Measurements from ENCODE around the gene COL21A1.

Gene COL21A1

GRCh38 chr6:56025795-56026194 lies 221.6 kb downstream of the COL21A1 start:
- no peak for DNase-seq (ENCODE audit: extremely low spot score)
- ChIA-PET POLR2A (no interaction called here), CTCF (no interaction called here)
- TF ChIP-seq L3MBTL2 (conservative IDR thresholded peaks at IDR 0.05) (no peak), CTBP1 (IDR thresholded peaks at IDR 0.05; ENCODE audit: borderline replicate concordance) (no peak), ARNT (IDR thresholded peaks at IDR 0.05) (no peak), BHLHE40 (IDR thresholded peaks at IDR 0.05; ENCODE audit: borderline replicate concordance) (no peak), TARDBP (IDR thresholded peaks at IDR 0.05) (no peak), LEF1 (IDR thresholded peaks at IDR 0.05; ENCODE audit: borderline replicate concordance) (no peak), PKNOX1 (IDR thresholded peaks at IDR 0.05) (no peak), ELF4 (IDR thresholded peaks at IDR 0.05) (no peak), FOXK2 (IDR thresholded peaks at IDR 0.05) (no peak), FOXA1 (IDR thresholded peaks at IDR 0.05) (no peak)

- CTCF ChIA-PET: no interaction called here
- TF ChIP-seq HDGF (IDR thresholded peaks at IDR 0.05; ENCODE audit: borderline replicate concordance) (no peak), FOXA1 (IDR thresholded peaks at IDR 0.05) (no peak), LEF1 (IDR thresholded peaks at IDR 0.05; ENCODE audit: borderline replicate concordance) (no peak), FOXM1 (IDR thresholded peaks at IDR 0.05; ENCODE audit: borderline replicate concordance) (no peak), PKNOX1 (IDR thresholded peaks at IDR 0.05) (no peak), ELF4 (IDR thresholded peaks at IDR 0.05) (no peak), L3MBTL2 (conservative IDR thresholded peaks at IDR 0.05) (no peak)
- POLR2A ChIA-PET: no interaction called here
- no peak for DNase-seq (ENCODE audit: extremely low spot score)
Measured at GRCh38 chr6:56024931-56025330, 222.4 kb downstream of the COL21A1 start.

- no peak for DNase-seq (ENCODE audit: extremely low spot score)
- ChIA-PET CTCF (no interaction called here), POLR2A (no interaction called here)
- no peak for TF ChIP-seq L3MBTL2 (conservative IDR thresholded peaks at IDR 0.05)
- no peak for TF ChIP-seq FOXM1 (IDR thresholded peaks at IDR 0.05; ENCODE audit: borderline replicate concordance)
- no peak for TF ChIP-seq ZNF384 (IDR thresholded peaks at IDR 0.05)
- TF ChIP-seq PKNOX1 (IDR thresholded peaks at IDR 0.05): no peak
- TF ChIP-seq LEF1 (IDR thresholded peaks at IDR 0.05; ENCODE audit: borderline replicate concordance): no peak
- TF ChIP-seq BHLHE40 (IDR thresholded peaks at IDR 0.05; ENCODE audit: borderline replicate concordance): no peak
- TF ChIP-seq SUZ12 (IDR thresholded peaks at IDR 0.05): no peak
- TF ChIP-seq ELF4 (IDR thresholded peaks at IDR 0.05): no peak
- no peak for TF ChIP-seq CTBP1 (IDR thresholded peaks at IDR 0.05; ENCODE audit: borderline replicate concordance)
- TF ChIP-seq TARDBP (IDR thresholded peaks at IDR 0.05): no peak
- no peak for TF ChIP-seq ARNT (IDR thresholded peaks at IDR 0.05)
- no peak for TF ChIP-seq NFRKB (IDR thresholded peaks at IDR 0.05)
- no peak for TF ChIP-seq FOXK2 (IDR thresholded peaks at IDR 0.05)
- no peak for TF ChIP-seq HDGF (IDR thresholded peaks at IDR 0.05; ENCODE audit: borderline replicate concordance)
Measured at GRCh38 chr6:56023829-56024228, 223.6 kb downstream of the COL21A1 start.

GRCh38 chr6:56022678-56023077 lies 224.7 kb downstream of the COL21A1 start:
- ChIA-PET POLR2A (no interaction called here), CTCF (no interaction called here)
- no peak for TF ChIP-seq ZNF384 (IDR thresholded peaks at IDR 0.05)
- no peak for TF ChIP-seq ELF4 (IDR thresholded peaks at IDR 0.05)
- no peak for TF ChIP-seq BHLHE40 (IDR thresholded peaks at IDR 0.05; ENCODE audit: borderline replicate concordance)
- TF ChIP-seq HDGF (IDR thresholded peaks at IDR 0.05; ENCODE audit: borderline replicate concordance): no peak
- TF ChIP-seq FOXA1 (IDR thresholded peaks at IDR 0.05): no peak
- TF ChIP-seq SP1 (IDR thresholded peaks at IDR 0.05): no peak
- TF ChIP-seq ARNT (IDR thresholded peaks at IDR 0.05): no peak
- no peak for TF ChIP-seq SUZ12 (IDR thresholded peaks at IDR 0.05)
- TF ChIP-seq FOXM1 (IDR thresholded peaks at IDR 0.05; ENCODE audit: borderline replicate concordance): no peak
- TF ChIP-seq CTBP1 (IDR thresholded peaks at IDR 0.05; ENCODE audit: borderline replicate concordance): no peak
- no peak for TF ChIP-seq PKNOX1 (IDR thresholded peaks at IDR 0.05)
- no peak for TF ChIP-seq FOXK2 (IDR thresholded peaks at IDR 0.05)
- TF ChIP-seq NFRKB (IDR thresholded peaks at IDR 0.05): no peak
- no peak for TF ChIP-seq LEF1 (IDR thresholded peaks at IDR 0.05; ENCODE audit: borderline replicate concordance)
- no peak for TF ChIP-seq L3MBTL2 (conservative IDR thresholded peaks at IDR 0.05)
- no peak for TF ChIP-seq TARDBP (IDR thresholded peaks at IDR 0.05)
- DNase-seq (ENCODE audit: extremely low spot score): no peak

- TF ChIP-seq CTBP1 (IDR thresholded peaks at IDR 0.05; ENCODE audit: borderline replicate concordance) (no peak), ARNT (IDR thresholded peaks at IDR 0.05) (no peak), L3MBTL2 (conservative IDR thresholded peaks at IDR 0.05) (no peak), TARDBP (IDR thresholded peaks at IDR 0.05) (no peak), HDGF (IDR thresholded peaks at IDR 0.05; ENCODE audit: borderline replicate concordance) (no peak), FOXA1 (IDR thresholded peaks at IDR 0.05) (no peak), BHLHE40 (IDR thresholded peaks at IDR 0.05; ENCODE audit: borderline replicate concordance) (no peak), ZNF384 (IDR thresholded peaks at IDR 0.05) (no peak), PKNOX1 (IDR thresholded peaks at IDR 0.05) (no peak), LEF1 (IDR thresholded peaks at IDR 0.05; ENCODE audit: borderline replicate concordance) (no peak), FOXM1 (IDR thresholded peaks at IDR 0.05; ENCODE audit: borderline replicate concordance) (no peak)
- ChIA-PET CTCF (no interaction called here), POLR2A (no interaction called here)
- no peak for DNase-seq (ENCODE audit: extremely low spot score)
Measured at GRCh38 chr6:56021943-56022342, 225.4 kb downstream of the COL21A1 start.
